Fibroblast of peridontal ligament (primary cell): ENCODE data around the gene PRKD2.
A peak's percentile ranks its signal among the peaks of the same experiment; 100 is the strongest.

Experiments
- DNase-seq: peaks from one replicate; pipeline ENCODE4 v3.0.0-alpha.2; 2010; ENCODE audit errors: extremely low read depth

Gene PRKD2

DNA sequence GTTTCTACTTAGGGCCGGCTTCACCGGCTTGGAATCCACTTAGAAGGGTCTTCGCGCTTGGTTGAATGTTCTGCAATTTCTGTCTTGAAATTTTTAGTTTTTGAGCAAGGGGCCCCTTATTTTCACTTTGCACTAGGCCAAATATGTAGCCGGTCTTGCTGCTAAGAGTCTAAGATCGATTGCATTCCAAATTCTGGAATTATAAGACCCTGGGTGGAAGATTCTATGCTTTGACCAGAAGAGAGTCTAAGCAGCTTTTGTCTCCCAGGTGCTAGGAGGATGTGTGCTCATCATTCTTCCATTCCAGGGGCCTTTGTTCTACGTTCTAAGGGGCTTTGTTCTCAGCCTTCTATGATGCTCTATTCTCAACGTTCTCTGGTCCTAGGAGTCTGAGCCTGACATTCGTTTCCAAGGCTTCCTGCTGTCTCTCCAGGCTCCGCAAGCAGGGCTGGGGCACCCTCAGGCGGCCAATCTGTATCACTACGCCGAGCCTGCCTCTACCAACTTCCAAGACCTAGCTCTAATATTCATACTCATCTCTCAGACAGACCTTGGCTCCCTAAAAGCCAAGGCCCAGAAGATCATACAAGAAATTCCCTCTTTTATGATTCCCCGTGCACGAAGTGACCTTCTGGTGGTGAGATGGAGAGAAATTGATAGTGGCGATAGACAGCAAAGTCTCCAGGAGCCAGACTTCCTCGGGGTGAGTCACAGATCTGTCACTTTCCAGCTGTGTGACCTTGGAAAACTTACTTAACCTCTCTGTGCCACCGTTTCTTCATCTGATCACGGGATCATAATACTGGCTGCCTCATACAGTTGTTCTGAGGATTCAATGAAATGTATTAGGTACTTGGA lies 55.0 kb downstream of the PRKD2 start:
- peak; percentile 89 for DNase-seq

DNA sequence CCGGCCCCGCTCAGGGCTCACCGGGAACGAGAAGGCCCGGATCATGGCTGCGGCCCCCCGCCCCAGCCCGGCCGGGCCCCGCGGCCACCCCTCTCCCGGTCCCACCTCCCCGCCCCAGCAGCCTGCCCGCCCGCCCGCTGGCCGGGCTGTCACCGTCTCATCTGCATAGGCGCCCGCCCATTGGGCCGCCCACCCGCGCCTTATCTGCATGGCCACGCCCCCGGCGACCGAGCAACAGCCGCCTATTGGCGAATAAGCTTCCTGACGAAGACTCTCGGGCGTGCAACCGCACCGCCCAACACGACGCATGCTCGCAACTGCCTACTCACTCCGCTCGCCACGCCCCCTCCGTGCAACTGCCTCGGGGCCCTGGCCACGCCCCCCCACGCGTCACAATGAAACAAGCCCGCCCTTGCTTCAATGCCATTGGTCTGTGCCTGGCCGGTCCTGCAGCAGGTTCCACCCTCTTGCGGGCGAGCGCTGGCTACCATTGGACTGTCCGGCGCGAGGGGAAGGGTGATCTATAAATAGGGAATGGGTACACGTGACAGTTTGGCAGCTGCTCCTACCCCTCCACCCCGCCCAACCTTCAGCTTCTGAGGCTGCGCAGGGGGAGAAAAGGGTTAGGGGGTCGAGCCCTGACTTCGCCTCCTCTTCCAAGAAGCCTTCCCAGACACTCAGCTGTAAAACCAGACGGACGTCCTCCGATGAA lies 55.7 kb downstream of the PRKD2 start, which contains the start of gene DACT3:
Gene DACT3, minus strand, starts transcription at position 163 of the 712 bp plus-strand sequence. Its CDS starts 118 bp downstream, at position 45.
- DNase-seq, result peak; percentile 99

- no peak for DNase-seq
Measured at GRCh38 chr19:46660551-46661019, 56.3 kb downstream of the PRKD2 start.

DNA sequence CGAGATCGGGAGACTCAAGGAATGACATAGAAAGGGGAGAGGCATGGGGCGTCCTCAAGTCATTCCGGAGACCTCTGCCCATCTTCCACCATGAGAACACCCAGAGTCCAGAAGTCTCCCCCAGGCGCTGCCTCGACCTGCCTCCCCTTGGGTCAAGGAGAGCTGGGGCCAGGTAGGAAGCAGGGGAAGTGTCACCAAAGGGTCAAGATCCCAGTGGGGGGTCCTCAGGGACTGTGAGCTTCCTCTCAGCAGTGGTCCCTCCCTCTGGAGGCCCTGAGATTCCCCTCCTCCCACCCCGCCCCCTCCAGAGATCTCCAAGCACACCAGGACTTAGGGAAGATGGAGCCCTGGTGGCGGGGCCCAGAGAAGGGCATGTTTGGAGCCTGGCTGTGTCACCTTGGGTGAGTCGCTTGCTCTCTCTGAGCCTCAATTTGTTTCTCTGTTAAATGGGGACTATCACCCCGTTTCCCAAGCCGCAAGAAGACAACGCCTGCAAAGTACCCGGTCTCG lies 56.9 kb downstream of the PRKD2 start:
- no peak for DNase-seq

DNA sequence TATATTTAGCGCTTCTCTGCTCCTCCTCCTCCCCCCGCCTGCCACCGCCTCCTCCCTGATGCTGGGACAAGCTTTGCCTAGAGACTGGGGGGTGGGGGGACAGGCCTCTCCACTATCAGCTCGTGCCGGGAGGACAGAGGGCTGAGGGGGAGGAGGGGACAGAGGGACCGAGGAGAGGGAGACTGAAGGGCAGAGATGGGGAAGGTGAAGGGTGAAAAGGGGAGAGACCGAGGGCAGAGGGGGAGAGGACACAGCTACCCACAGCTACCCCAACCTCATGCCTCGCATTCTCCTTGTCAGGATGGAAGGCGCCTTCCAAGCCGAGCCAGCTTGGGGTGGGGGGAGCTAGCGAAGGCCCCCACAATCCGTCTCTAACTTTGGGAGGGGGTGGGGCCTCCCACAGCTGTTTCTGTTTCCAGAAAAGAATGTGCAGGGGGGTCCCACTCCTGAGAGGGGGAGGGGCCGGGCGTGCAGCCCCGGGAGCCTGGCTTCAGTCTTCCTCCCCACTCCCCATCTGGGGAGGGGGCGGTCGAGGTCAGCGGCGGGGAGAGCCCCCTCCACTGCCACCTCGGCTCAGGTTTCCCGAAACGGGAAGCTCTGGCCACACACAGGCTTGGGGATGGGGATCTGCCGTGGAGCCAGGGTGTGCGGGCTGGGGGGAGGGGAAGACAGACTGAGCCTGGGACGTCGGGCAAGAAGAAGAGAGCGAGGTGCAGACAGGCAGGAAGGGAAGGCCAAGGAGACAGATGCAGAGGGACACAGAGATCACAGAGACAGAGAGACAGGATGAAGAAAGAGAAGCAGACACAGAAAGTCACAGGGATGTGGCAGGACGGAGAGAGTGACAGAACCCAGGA lies 57.5 kb downstream of the PRKD2 start:
- no peak for DNase-seq

- no peak for DNase-seq
Measured at GRCh38 chr19:46656541-46656940, 60.4 kb downstream of the PRKD2 start.

DNA sequence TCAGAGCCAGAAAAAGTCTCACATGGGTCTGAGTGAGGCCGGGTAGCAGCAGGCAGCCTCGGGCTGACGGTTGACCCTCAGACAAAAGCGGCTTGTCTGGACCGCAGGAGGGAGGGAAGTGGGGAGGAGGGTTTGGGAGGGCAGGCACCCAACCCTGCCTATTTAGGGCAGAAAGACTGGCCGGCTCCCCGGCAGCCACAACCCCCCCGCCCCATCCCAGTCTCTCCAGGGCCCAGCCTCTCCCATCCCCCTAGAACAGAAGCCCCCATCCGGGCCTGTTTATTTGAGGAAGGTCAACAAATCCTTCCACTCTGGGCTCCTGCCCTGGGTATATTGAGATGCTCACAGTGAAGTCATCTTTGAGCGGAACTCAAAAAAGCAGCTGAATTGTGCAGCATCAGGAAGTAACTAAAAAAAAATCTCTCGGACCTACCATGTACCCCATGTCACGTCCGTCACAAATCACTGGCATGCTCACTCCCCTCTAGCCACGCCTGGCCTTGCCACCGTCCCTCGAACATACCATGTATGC lies 62.2 kb downstream of the PRKD2 start:
- DNase-seq, result no peak

DNA sequence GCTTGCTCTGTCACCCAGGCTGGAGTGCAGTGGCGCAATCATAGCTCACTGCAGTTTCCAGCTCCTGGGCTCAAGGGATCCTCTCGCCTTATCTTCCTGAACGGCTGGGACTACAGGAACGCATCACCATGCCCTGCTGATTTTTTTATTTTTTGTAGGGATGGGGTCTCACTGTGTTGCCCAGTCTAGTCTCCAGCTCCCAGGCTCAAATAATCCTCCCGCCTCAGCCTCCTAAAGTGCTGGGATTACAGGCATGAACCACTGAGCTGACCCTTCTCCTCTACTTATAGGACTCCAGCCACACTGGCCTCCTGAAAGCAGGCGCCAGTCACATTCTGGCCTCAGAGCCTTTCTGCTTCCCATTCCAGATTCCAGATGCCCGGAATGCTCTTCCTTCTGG lies 66.5 kb downstream of the PRKD2 start:
- DNase-seq, result no peak

DNA sequence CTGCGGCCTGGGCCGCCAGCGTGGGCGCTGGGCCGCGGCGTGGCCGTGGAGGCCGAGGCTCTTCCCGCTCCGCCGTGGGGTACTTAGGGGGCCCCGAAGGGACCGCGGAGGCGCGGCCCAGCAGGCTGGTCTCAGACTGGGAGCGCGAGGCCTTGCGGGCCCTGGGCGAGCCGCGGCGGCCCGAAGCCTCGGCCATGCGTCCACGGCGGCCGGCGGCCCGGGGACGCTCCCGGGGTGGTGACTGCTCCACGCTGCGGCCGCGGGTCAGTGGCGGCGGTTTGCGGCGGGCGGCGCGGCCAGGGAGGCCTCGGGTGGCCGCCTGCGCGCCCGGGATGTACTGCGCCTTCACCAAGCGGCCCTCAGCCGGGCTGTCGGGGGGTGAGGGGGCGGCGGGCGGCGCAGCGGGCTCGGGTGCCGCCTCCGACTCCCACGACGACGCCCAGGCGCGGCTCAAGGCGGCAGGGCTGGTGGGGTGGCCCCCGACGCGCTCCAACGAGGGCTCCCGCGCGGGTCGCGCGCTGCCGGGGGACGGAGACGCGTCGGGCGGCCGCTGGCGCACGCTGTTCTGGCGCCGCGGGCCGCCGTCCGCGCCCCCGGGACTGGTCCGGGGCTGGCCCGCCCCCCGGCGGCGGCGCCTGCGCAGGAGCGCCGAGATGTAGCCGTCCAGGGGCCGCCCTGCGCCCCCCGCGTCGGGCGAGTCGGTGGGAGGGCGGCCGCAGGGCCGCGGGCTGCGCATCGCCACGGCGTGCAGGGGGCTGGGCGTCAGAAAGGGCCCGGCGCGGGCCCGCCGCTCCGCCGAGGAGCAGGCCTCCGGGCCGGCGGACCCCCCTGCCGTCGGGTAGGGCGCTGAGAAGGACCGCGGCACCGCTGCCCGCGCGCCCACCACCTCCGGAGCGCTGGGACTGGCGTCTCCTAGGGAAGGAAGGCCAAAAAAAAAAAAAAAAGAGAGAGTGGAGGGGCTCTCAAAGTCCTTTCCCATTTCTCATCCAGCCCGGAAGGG lies 67.7 kb downstream of the PRKD2 start:
- DNase-seq, result no peak

DNA sequence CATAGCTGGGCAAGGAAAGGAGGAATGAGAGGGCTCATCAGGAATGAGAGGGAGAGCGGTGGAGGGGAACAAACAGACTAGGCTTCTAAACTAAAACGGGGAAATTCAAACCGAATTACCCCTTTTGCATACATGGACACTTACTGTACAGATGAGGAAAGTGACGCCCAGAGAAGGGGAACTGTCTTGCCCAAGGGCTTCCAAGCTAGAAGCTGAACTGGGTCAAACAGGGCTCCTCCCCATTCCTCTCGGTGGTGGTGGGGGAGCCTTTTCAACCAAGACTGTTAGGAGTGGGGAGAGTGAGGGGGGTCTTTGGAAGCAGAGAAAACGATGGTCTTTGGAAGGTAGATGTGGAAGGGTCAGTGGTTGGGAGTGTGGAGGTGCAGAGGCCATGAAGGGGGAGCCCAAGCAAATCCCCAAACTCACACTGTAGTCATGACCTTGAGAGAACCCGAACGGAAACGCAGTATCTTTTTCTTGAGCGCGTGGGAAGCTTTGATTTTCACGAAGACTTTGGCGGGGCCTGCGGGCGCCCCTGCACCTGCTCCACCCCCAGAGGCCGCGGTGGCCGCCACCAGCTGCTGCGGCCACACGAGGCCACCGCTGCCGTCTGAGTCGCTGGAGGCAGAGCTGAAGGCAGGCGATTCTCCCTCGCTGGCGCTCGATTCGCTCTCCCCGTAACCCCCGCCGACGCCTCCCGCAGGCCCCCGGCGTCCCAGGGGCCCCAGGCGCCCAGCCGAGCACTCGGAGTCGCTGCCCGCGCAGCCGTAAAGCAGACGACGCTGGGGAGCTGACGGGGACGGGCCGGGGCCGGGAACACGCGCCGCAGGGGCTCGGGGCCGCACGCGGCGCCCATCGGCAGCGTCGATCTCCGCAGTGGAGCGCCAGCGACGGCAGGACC lies 68.6 kb downstream of the PRKD2 start:
- no peak for DNase-seq

- DNase-seq, result no peak
Measured at GRCh38 chr19:46646402-46646801, 70.5 kb downstream of the PRKD2 start.

GRCh38 chr19:46644720-46645119 lies 72.2 kb downstream of the PRKD2 start:
- no peak for DNase-seq

GRCh38 chr19:46640656-46641055 lies 76.3 kb downstream of the PRKD2 start:
- no peak for DNase-seq

DNA sequence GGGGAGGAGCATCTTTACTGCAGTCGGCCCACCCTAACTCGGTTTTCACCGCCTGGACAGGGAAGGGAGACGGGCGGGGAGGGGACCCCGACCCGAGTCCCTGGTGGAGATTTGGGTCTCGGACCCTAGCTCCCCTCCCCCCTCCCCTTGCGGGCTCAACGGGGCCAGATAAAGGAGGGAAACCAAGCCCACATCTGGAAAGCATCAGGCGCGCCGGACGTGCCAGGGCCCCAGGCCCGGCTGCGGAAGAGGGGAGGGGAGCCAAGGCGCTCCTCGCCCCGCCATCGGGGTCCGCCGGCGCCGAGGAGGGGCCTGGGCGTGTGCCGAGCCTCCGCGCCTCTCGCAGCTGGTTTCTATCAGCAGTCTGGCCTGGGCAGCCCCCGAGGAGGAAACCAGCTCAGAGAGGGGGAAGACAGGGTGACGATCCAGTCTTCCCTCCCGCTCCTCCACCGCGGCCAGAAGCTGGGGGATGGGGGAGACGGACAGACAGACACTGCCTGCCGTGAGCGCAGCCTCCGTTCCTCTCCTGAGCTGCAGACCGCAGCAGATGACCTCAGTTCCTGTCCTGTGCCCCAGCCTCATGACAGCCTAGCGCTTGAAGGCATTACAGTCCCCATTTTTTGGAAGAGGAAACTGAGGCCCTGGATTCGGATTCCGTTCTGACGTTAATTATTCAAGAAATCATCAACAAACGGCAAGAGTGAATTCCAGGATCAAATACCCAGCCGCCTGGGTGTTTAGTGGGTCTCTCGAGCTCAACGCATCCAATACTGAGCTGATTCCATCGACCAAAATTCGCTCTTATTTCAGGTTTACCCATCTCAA lies 77.3 kb downstream of the PRKD2 start:
- peak; percentile 58 for DNase-seq

DNA sequence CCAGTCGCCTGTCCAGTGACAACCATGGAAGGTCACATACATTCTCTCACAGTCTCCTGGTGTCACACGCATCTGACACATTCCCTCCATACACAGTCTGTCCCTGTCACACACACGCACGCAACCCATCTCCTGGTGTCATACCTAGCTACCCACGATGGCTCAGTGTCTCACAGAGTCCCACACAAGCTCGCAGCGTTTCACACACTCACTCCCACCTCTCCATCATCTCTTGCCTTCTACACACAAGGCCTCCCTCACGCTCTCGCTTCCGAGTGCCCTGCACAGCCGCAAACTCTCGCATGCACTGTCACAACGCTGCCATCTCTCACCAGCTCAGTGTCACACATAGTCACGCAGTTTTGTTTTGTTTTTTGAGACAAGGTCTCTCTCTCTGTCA lies 79.7 kb downstream of the PRKD2 start:
- no peak for DNase-seq

DNA sequence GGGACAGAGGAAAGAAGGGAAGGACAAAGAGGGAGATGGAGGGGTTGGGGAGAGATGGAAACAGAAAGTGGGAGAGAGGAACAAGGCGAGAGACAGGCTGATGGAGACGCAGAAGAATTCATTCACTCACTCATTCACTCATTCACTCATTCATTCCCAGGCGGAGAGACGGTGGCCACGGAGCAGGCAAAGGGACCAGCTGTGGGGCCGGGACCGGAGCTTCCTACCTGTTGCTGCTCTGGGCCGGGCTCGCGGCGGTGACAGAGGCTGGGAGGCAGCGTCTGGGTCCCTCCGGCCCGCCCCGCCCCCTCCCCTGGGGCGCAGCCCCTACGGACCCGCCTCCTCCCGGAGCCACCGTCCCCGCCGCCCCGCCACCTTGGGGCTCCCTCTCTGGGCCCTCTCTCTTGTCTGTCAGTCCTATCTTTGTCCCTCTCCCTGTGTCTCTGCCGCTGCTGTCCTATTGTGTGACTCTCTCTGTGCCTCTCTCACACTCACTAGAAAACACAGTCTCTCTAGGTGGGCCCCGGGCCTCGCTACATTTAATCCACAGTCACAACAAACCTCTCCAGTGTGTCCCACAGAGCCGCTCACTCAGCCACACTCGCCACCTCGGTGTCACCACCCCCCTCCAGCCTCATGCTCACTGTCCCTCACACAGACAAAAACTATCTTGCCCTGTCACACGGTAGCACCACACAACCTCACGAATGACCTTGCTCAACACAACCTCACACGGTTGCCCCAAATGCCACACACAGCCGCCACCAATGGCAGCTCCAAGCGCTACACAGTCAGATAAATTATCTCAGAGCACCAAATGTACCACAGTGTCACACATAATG lies 80.8 kb downstream of the PRKD2 start, which contains the start of gene GNG8:
Gene GNG8, minus strand, starts transcription at position 283 of the 842 bp plus-strand sequence. CDS start 1,520 bp downstream, outside the sequence.
- DNase-seq, result no peak

GRCh38 chr19:46634656-46635218 lies 82.2 kb downstream of the PRKD2 start:
- DNase-seq, result no peak
